GM19467 (cell line): ENCODE measurements around the gene C10orf120.

ENCODE experiments used
- ATAC-seq: cut with Tn5 transposase; IDR thresholded peaks from one replicate; pipeline ENCODE4 v1.9.1; 2021; ENCODE audit warnings: mild to moderate bottlenecking, moderate library complexity; ENCODE audit not compliant: unreplicated experiment

Gene C10orf120

DNA sequence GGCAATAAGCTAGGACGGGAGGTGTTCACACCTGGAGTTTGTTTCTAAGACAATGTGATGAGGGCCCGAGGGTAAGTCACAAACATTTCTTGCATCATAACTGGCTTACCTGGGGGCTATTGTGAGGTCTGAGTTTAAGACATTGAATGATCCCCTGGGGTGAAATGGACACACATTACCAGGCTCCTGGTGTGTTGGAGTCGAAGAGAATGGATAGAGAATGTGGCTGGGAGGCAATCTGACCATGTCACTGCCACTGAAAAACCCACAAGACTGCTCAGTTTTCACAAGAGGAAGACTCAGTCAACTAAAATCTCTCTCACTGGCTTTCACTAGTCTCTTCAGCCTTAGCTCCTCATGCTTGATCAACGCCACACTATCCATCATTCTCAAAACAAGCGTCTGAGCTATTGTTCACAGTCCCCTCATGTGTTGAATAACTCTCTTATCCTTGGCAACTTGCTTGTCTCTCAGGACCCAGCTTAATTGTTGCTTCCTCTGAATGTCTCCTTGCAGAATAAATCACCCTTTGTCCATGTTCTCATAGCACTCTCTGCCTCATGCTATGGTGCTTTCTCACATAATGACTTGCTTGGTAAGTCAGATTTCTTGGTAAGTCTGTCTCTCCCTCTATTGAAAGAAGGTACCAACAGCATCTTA is at the start of gene C10orf120:
Gene C10orf120, minus strand, starts transcription at position 51 of the 660 bp plus-strand sequence. CDS start 56 bp downstream, outside the sequence.
- no peak for ATAC-seq

DNA sequence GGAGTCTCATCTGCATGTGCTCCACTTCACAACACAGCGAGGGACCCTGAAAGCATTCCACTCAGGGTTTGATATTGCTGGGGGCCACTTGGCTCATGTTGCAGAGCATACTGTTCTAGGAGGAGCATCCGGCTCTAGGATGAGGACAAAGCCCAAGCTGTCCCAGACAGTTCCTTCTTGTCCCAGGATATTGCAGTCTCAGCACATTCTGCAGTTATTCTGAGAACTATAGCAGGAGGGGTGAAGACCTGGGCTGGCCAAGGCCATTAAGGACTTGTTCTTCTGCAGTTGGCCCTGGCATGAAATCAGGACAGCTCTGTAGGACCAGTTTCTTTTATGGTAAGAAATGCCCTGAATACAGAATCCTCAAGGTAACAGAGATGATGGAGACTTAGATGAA is 48.9 kb upstream of the C10orf120 start:
- ATAC-seq: no peak

DNA sequence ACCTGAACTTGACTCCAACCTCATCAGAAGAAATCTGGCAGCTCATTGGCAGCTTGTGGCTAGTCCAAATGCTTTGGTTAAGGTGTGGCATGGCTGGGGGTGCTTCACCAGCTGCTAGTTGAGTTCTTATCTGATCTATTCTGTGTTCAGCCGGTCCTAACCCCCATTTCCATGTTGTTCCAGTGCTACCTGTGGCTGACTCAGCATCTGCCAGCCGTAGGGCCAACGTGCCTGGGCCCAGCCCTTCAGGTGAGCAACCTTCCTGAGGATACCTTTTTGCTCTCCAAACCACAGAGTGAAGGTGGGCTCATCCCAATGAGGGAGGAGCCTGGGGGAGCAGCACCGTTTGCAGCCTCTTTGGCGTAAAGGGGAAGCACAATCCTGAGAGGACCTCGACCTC is 46.8 kb upstream of the C10orf120 start:
- ATAC-seq: no peak

DNA sequence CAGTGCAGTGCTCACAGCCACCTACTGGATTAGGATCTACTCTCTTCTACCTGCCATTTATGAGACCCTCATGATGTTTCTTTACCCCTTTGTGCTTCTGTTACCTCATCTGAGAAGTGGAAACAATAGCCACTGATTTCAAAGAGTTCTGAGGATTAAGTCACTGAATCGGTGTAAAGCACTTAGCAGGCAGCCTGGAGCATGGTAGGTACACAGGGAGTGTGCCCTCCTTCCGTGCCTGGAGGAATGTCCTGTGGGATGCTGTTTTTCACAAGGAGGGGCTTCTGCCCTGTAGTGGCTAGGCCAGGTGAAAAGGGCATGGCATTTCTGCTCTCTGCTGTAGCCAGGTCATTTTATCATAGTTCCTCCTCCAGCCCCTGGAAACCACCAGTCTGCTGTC is 44.6 kb upstream of the C10orf120 start:
- ATAC-seq: no peak

DNA sequence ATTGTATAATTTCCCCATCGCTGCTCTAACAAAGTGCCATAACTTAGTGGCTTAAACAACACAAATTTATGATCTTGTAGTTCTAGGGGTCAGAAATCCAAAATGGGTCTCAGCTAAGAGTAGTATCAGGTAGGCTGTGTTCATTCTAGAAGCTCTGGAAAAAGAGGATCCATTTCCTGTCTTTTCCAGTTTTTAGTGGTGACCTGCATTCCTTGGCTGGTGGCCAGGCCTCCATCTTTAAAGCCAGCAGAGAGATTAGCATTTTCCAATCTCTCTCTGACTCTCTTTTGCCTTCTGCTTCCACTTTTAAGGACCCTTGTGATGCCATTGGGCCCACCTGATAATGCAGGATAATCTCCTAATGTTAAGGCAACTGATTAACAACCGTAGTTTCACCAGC is 41.0 kb upstream of the C10orf120 start:
- ATAC-seq: no peak

DNA sequence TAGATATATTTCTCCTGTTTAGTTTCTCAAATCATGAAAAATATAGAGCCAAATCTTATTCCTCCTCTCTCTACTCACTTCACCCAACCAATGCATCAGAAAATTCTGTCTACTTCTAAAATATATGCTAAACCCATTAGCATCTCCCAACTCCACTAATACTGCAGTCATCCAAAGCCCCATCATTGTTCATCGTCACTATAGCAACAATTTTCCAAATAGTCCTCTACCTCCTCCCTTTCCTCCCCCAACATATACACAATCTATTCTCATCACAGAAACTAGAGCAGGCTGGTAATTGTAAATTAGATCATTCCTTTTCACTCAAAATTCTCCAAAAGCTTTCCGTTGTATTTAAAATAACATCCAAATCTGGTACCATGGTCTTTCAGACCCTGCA is 38.4 kb upstream of the C10orf120 start:
- ATAC-seq: no peak

DNA sequence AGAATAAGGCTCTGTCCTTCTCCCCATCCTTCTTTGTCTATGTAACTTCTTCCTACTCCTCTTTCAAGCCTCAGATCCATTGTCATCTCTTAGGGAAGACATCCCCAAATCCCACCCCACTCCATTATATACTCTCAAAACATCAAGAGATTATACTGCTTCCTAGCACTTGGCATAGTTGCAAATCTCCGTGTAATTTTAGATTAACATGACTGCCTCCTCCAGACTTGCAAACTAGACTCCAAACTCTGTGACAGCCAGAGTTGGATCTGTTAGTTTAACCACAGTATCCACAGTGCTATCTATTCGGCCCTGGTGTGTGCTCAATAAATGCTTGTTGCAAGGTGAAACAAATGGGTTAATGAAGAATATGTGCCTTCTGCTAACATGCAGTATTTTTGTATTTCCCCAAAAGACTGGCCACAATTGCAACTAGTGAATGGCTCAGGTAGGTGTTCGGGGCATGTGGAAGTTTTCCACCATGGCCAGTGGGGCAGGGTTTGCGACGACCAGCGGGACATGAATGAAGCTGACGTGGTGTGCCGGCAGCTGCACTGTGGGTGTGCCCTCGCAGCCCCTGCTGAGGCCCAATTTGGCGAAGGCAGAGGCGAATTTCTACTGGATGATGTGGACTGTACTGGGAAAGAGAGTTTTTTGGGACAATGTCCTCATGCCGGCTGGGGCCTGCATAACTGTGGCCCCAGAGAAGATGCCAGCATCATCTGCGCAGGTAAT is 34.5 kb upstream of the C10orf120 start:
- no peak for ATAC-seq

DNA sequence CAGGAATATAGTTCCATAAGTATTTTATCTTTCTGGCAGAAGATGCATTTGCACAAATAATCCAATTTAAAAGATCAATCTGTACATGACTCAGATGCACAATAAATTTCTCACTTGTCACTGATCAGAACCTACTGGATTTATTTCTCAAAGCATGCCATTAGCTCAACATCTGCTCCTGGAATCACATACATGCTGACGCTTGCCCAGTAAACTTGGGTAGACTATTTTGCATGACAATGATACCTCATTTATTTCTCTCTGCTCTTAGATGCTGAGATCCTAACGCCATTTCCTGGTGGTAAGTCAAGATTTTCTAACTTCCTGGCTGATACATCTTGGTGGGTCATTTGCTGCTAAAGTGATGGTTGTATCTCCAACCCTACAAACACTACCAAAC is 33.8 kb upstream of the C10orf120 start:
- ATAC-seq: no peak

DNA sequence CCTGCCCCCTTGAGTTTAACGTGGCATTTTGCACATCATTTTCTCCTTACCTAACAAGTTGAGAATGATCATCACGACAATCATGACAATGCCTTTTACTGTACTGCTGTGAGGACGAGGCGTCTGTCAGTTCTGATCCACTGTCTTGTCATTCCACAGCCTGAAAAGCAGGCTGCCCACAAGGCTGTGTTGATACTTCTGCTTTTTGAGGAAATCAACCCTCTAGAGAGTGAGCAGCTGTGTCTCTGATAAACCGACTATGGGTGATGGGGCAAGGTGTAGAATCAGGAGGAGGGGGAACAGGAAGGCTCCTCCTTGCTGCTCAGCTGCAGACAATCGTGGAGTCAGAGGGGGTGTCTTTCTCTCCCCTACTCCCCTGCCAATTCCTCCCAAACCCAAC is 30.6 kb upstream of the C10orf120 start:
- ATAC-seq: no peak

DNA sequence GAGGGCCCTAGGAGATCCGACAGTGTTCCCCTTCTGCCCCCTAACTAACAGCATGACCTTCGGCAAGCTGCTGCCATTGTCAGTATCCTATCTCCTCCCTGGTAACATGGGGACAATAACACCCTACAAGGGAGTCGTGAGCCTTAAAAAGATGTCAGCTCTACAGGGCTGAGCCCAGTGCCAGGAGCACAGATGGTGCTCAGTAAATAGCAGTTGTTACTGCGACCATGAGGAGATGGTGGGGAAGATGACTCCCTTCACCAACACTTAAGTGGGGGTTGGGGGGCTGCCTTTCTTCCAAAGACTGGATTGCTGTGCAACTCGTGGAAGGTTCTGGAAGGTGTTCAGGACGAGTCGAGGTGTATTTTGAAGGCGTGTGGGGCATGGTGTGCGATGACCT is 29.5 kb upstream of the C10orf120 start:
- no peak for ATAC-seq

DNA sequence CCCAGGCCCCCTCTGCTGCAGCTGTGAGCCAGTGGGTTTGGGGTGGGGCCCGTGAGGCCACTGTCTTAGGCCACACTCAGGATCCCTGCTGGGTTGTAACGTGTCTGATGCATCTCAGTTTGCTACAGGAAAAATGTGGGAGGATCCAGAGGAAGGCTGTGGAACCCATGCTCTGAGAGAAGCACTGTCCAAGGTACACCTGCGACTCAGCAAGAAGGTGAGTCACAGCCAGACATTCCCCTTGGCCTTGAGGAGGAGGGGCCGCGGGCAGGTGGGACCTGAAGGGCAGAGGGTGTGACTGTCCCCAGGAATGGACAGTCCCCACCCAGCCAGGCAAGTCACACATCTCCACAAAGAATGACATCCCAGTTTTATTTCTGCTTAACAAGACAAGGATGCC is 27.8 kb upstream of the C10orf120 start:
- no peak for ATAC-seq

DNA sequence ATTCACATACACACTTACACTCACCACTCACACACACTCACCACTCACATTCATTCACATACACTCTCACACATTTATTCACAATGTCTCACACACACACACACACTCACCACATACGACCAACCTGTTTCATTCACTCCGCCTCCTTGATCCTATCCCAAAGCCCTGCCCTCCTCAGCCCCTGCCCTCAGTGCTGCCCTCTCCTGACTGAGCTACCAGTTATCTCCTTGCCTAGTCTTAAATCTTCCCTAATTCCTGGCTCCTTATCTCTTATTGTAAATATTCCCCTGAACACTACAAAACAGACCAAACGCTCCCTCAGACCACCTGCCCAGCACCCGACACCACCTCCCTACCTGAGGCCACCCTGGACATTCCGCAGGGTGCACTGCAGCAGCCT is 26.1 kb upstream of the C10orf120 start:
- ATAC-seq: no peak

DNA sequence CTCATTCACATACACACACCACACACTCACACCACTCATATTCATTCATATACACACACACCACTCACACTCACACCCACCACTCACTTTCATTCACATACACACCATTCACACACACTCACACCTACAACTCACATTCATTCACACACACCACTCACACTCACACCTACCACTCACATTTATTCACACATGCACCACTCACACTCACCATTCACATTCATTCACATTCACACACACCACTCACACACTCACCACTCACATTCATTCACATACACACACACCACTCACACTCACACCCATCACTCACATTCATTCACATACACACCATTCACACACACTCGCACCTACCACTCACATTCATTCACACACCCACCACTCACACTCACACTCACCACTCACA is 25.4 kb upstream of the C10orf120 start:
- no peak for ATAC-seq

DNA sequence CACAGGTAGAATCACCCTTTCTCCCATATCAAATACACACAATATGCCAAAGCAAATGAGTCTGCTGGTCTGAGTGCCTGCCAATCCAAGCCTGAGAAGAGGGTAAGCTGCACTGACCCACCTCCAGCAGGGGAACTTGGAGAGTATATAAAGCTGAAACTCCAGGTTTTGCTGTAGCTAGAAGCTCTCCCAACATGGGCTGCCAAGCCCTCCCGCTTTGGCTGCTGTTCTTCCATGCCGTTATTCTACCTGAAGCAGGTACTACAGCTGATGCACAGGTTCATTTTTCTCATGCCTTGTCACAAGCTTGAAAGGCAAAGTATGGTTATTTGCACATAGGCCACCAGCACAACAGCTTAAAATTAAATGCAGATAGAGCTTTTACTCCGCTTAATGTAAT is 21.5 kb upstream of the C10orf120 start:
- ATAC-seq: no peak

DNA sequence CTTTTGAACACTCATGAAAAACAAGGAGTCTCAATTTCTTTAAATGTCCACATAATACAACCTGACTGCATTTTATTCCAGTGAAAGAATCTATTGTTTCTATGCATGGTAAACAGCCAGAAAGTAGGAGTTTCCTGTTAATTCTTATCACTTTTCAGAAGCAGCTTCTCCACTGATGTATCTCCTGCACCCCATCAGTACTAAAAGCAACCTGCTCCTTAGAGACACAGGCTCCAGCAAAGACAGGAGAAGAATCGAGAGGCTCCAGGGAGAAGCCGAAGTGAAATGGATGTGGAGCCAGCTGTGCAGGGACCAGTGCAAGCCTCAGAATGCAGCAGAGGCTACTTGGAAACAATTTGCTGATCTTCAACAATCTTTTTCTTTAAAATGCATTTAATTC is 16.4 kb upstream of the C10orf120 start:
- ATAC-seq: no peak

DNA sequence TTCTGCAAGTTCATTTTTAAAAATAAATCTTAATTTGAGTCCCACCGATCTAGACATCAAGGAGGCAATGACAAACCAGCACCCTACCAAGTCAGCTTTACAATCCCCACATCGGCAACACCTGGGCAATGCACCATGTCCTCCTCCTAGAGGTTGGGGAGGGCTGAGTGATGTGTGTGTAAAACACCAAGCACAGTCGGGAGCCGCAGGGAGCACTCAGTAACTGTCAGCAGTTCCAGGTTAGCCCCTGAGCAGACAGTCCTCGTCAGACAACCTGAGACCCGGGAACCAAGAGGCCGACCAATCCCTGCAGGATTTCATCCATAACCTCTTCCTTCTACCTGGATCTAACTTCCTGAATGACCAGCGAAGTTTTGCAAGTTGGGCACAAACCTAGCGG is 15.9 kb upstream of the C10orf120 start:
- ATAC-seq: no peak

DNA sequence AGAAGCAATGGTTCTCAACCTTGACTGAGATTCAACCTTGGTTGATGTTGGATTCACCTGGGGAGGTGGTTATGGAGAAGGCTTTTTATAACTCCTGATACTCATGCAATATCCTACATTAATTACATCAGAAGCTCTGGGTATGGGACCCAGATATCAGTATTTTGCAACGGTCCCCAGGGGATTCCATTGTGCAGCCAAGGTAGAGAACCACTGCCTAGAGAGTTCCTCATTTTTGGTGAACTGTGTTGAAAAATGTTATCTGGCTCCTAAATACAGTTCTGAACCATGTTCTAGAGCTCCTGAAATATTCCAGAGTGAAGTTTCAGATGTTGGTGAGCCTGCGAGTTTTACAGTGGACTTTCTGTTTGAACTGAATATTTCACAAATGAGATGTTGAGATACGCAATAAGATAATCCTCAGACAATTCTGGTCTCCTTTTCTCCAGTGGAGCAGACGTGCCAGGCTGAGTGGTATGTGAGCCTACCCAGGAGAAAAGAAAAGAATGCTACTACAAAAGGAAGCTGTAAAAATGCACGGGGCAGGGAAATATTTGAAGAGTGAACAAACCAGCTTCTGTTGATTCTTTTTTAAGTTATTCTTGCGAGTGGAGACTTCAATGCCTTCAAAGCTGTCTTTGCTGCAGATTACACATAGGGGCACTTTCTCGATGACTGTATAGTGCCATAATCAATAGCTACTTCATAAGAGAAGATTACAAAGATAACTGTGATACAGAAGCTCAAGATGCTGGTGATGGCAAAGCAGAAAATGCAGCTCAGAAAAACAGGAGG is 13.6 kb upstream of the C10orf120 start:
- no peak for ATAC-seq

DNA sequence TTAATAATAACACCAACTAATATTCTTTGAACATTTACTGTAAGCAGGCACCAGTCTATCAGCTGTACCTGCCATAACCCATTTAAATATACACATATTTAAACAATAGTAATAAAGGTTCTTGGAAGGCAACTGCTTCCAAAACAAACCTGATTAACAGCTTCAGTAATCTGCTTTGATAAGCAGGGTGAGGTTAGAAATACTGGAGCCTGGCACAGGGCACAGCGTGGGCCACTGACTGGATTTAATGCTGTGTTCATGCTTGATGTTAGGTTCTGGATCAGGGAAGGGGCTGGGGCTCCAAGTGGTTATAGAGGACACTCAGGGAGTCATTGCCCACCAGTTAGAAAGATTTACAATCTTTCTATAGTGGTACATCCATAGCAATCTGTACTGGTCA is 10.9 kb upstream of the C10orf120 start:
- ATAC-seq: no peak

DNA sequence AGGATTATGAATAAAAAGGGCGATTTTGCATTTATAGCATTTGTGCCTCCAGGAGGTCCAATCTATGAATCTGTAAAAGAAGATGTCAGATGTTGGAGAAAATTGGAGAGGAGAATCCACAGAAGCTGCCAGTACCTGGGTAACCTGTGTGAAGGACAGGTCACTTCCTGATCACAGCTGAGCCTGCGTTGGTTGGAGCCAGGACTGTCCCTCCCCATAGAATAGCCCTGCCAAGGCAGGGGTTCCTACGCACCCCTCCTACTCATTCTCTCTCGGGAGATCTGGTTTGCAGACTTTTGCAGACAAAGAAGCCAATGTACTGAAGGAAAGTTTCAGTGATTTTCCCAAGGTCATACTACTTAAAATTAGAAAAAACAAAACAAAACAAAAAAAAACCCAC is 10.3 kb upstream of the C10orf120 start:
- ATAC-seq: no peak

DNA sequence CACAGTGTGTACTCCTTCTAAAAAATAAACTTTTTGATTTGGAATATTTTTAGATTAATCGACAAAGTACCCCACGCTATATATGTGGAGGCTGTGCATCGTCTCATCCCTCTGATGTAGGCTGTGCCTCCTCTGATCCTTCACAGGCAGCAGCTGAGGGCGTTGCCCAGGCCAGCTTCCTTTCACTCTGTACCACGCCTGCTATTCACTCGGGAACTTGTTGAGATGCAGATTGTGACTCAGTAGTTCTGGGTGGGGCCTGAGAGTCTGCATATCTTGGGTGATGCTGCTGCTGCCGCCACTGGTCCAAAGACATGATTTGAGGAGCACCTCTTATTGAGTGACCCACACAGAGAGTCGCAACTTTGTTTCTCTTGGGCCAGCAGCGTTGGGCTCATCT is 7.9 kb upstream of the C10orf120 start:
- ATAC-seq: no peak

DNA sequence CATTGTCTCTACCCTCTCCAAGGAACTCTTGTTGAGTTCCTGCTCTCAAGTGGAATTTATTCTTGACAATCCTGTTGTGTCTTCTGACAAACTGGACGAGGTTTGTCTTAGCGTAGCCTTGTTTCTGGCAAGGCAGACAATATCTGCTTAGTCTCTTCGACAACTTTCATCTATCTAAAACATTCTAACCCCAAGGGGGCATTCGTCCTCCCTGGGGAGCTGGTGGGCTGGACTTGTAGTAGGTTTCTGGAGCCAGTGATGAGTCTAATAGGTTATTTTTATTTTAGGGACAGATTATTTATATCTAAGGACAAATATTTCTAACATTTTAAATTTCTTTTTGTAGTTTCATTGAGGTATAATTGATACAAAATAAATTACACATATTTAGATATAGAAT is 7.3 kb upstream of the C10orf120 start:
- ATAC-seq: no peak

DNA sequence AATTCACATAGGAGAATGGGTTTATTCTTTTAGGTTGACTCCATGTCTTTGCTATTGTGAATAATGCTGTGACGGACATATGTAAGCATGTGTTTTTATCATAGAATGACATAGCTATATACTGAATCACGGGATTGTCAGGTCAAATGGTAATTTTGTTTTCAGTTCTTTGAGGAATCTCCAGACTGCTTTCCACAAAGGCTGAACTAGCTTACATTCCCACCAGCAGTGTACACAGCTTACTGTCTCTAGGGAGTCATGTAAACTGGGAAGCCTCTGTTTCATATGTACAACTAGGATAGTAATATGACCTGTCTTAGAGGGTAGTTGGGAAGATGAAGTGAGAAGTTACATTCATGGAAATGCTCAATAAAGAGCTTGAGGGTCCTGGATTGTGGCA is 6.8 kb upstream of the C10orf120 start:
- ATAC-seq: no peak
